Ishikawa (cell line): ENCODE data around the gene ZNF444.
A peak's percentile ranks its signal among the peaks of the same experiment; 100 is the strongest.

Experiments
- CEBPB ChIP-seq: IDR thresholded peaks from 2 replicates; pipeline ENCODE4 v1.6.1; 2012
- CREB1 ChIP-seq: IDR thresholded peaks from 2 replicates; pipeline ENCODE4 v1.6.1; 2012; ENCODE audit warnings: low read depth
- EGR1 ChIP-seq: IDR thresholded peaks from 2 replicates; pipeline ENCODE4 v1.6.1; 2012
- EP300 ChIP-seq: IDR thresholded peaks from 2 replicates; pipeline ENCODE4 v1.6.1; 2012; ENCODE audit warnings: borderline replicate concordance
- FOXM1 ChIP-seq: IDR thresholded peaks from 2 replicates; pipeline ENCODE4 v1.6.1; 2012; ENCODE audit warnings: low read depth, borderline replicate concordance
- MAX ChIP-seq: IDR thresholded peaks from 2 replicates; pipeline ENCODE4 v1.6.1; 2012
- NFIC ChIP-seq: IDR thresholded peaks from 2 replicates; pipeline ENCODE4 v1.6.1; 2012
- RAD21 ChIP-seq: IDR thresholded peaks from 2 replicates; pipeline ENCODE4 v1.6.1; 2012; ENCODE audit warnings: low read depth
- REST ChIP-seq: IDR thresholded peaks from 2 replicates; pipeline ENCODE4 v1.6.1; 2012; ENCODE audit warnings: low read depth, mild to moderate bottlenecking
- TAF1 ChIP-seq: IDR thresholded peaks from 2 replicates; pipeline ENCODE4 v1.6.1; 2012; ENCODE audit warnings: low read depth, mild to moderate bottlenecking
- TCF12 ChIP-seq: IDR thresholded peaks from 2 replicates; pipeline ENCODE4 v1.6.1; 2012; ENCODE audit warnings: low read depth
- TEAD4 ChIP-seq: IDR thresholded peaks from 2 replicates; pipeline ENCODE4 v1.6.1; 2012
- USF1 ChIP-seq: IDR thresholded peaks from 2 replicates; pipeline ENCODE4 v1.6.1; 2012
- YY1 ChIP-seq: IDR thresholded peaks from 2 replicates; pipeline ENCODE4 v1.6.1; 2012; ENCODE audit warnings: low read depth
- ZBTB7A ChIP-seq: IDR thresholded peaks from 2 replicates; pipeline ENCODE4 v1.6.1; 2012; ENCODE audit warnings: low read depth

ZNF444 gene

GRCh38 chr19:56109226-56109625, 31.9 kb upstream of the ZNF444 start:
- TF ChIP-seq YY1 (no peak), NFIC (no peak), TEAD4 (no peak)

- no peak for TF ChIP-seq EGR1
- TF ChIP-seq EP300, result peak; percentile 35; the same call in 1 of the 2 replicates
- TF ChIP-seq FOXM1, result no peak
- TF ChIP-seq CEBPB, result no peak
- TF ChIP-seq RAD21, result no peak
- no peak for TF ChIP-seq USF1
- TF ChIP-seq TAF1, result no peak
- TF ChIP-seq MAX, result peak; percentile 44
- TF ChIP-seq TCF12, result no peak; the same call in 1 of the 2 replicates
- no peak; the same call in 1 of the 2 replicates for TF ChIP-seq ZBTB7A
- TF ChIP-seq REST, result no peak
- 0 out of 2 replicates have a peak, but pooled peaks have one; percentile 19 for TF ChIP-seq TEAD4
- no peak for TF ChIP-seq CREB1
- 0 out of 2 replicates have a peak, but pooled peaks have one; percentile 45 for TF ChIP-seq YY1
- peak; percentile 60; the same call in 1 of the 2 replicates for TF ChIP-seq NFIC
Measured at GRCh38 chr19:56110515-56111448, 30.3 kb upstream of the ZNF444 start.

- no peak for TF ChIP-seq REST
- no peak for TF ChIP-seq RAD21
- no peak for TF ChIP-seq TAF1
- no peak for TF ChIP-seq YY1
- TF ChIP-seq CREB1, result no peak
- no peak for TF ChIP-seq FOXM1
- no peak for TF ChIP-seq EP300
- TF ChIP-seq USF1, result no peak
- TF ChIP-seq MAX, result no peak
- no peak for TF ChIP-seq EGR1
Measured at GRCh38 chr19:56111601-56112312, 29.3 kb upstream of the ZNF444 start.

GRCh38 chr19:56112313-56112709, 28.8 kb upstream of the ZNF444 start:
- TF ChIP-seq TCF12 (no peak), REST (no peak), MAX (no peak), CREB1 (no peak), USF1 (no peak), RAD21 (no peak), EGR1 (no peak), ZBTB7A (no peak), TAF1 (no peak), CEBPB (no peak), YY1 (no peak), EP300 (no peak), NFIC (no peak), FOXM1 (no peak), TEAD4 (no peak)
